Measurements from ENCODE around the gene SOBP. TPM values are rescaled to one million over a fixed set of nuclear protein-coding genes. Genes with fewer than 3 reads are reported as not detected.
"Not testable (repeated sequence)": the region's sequence is repeated elsewhere in the genome, so short reads cannot be mapped to it uniquely, and the experiment has no call there.

Gene SOBP
- total RNA-seq, 4 donors from 2014 or later = 0.15 to 3.8 (median 1.6) TPM

DNA sequence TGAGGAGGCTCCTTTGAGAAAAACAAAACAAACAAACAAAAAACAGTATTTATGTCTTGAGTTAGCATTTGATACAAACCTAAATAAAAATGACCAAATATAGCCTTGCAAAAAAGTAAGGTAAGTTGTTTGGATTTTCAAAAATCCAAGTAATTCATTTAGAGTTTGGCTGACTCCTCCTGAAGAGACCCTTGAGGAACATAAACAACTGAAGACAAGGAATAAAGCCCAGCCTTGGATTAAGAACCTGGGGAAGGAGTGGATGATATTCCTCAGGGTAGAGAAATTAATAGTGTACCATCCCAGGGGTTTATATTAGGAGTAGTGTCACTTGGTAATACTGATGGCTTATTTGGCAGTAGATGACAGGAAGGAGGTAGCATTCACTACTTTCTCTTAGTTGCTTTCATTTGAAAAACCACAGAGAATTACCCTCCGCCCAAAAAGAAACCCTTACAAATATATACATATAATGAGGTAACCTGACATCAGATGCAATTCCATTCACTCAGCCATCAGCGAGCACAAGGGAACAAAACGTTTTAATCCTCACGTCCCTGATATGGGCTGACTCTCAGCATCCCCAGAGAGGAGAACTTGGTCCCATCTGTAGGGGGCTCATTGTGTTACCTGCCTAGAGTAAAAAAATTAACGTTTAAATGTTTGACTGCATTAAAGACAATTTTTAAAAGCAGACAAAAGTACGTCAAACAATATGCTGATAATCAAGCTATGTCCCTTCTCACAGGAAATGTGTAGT is 57.0 kb downstream of the SOBP start:
- H3K27ac ChIP-seq = no peak overlapping the region
- no peaks in the 10 kb centered on the region for H3K27me3 ChIP-seq
- DNase-seq = no peak
- intact Hi-C loops (cut with DNase I) = no loop called here
- H3K36me3 ChIP-seq = no peaks in the 10 kb centered on the region
- no peak overlapping the region for H3K4me3 ChIP-seq
- WGBS, 2 donors = 60 to 68% methylated on average over 6 of the region's 6 CpGs
- no peaks in the 10 kb centered on the region for H3K4me1 ChIP-seq
- no peaks in the 10 kb centered on the region for H3K9me3 ChIP-seq
- TF ChIP-seq POLR2A (IDR thresholded peaks at IDR 0.05) = no peak
- TF ChIP-seq, protein P1, sequence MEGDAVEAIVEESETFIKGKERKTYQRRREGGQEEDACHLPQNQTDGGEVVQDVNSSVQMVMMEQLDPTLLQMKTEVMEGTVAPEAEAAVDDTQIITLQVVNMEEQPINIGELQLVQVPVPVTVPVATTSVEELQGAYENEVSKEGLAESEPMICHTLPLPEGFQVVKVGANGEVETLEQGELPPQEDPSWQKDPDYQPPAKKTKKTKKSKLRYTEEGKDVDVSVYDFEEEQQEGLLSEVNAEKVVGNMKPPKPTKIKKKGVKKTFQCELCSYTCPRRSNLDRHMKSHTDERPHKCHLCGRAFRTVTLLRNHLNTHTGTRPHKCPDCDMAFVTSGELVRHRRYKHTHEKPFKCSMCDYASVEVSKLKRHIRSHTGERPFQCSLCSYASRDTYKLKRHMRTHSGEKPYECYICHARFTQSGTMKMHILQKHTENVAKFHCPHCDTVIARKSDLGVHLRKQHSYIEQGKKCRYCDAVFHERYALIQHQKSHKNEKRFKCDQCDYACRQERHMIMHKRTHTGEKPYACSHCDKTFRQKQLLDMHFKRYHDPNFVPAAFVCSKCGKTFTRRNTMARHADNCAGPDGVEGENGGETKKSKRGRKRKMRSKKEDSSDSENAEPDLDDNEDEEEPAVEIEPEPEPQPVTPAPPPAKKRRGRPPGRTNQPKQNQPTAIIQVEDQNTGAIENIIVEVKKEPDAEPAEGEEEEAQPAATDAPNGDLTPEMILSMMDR (IDR thresholded peaks at IDR 0.05) = no peak

DNA sequence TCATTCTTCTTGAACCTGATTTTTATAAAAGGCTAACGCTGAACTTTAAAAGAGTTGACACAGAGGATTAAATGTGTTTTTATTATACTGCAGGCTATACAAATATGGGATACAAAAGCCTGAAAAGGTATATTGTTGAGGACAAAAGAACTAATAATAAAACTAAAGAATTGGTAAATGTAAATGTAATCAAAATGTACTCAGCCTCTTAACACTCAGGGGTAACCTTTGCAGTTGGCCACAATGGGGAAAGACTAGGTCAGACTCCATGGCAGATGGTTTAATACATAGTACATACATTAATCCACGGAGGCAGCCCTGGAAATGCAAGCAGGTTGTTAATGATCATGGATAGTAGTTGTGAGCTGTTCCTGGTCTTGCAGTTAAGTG is 57.5 kb downstream of the SOBP start:
- Histone ChIP-seq H3K4me3 (no peak overlapping the region), H3K4me1 (no peaks in the 10 kb centered on the region), H3K36me3 (no peaks in the 10 kb centered on the region), H3K27ac (no peak overlapping the region), H3K27me3 (no peaks in the 10 kb centered on the region), H3K9me3 (no peaks in the 10 kb centered on the region)
- WGBS, 2 donors = 21 to 47% methylated on average over 2 of the region's 2 CpGs
- intact Hi-C loops (cut with DNase I) = no loop called here
- TF ChIP-seq, protein P1 (IDR thresholded peaks at IDR 0.05) = no peak
- TF ChIP-seq POLR2A (IDR thresholded peaks at IDR 0.05) = no peak
- DNase-seq = no peak

DNA sequence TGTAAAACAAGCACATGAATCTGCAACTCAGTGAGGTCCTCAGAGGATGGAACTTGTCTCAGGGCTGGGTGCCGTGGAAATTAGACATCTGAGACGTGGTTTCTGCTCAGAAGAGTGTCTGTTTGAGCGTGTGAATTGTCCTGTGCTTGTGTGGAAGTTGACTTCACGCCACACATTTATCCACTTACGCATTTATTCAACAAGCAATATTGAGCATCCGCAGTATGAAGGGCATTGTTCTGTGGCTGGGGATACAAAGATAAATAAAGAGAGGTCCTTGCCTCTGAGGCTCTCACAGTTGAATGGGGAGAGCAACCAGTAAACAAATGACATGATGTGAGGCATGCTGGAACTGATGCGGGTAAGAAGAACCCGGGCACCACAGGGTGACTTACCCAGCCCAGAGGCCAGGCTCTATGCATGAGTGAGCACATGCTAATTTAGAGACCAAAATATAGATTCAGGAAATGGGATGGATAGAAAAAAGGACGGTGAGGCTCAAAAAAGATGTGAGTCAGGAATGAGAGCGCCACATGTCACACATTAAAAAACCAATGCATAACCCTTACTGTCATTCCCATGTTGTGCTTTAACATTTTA is 60.4 kb downstream of the SOBP start:
- no peak for DNase-seq

DNA sequence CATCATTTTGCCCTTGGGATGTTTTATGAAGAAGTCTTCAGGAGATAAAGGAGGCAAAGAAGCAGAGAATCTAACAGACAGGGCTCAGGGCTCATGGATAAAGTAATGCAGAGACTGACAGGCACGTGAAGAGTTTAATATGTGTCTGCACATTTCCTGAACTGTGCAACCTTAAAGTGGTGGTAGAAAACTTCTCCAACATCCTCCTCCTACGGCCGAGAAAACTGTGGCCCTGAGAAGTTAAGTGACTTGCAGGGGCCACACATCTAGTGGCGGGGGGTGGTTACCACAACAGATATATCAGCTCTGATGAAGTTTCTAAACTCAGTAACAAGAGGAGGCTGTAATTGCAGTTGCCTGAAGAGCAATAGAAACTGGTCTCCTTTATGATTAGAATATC is 61.0 kb downstream of the SOBP start:
- no peak for DNase-seq
- 77 to 80% methylated on average over 4 of the region's 4 CpGs for WGBS, 2 donors
- Histone ChIP-seq H3K4me3 (no peak overlapping the region), H3K27ac (no peak overlapping the region), H3K4me1 (no peaks in the 10 kb centered on the region), H3K36me3 (no peaks in the 10 kb centered on the region), H3K9me3 (no peaks in the 10 kb centered on the region), H3K27me3 (no peaks in the 10 kb centered on the region)
- TF ChIP-seq, protein P1 (IDR thresholded peaks at IDR 0.05) = no peak
- no peak for TF ChIP-seq POLR2A (IDR thresholded peaks at IDR 0.05)
- intact Hi-C loops (cut with DNase I) = no loop called here

More for the DNA sequence above, 60.4 kb downstream of the SOBP start:
- Histone ChIP-seq H3K4me1 (no peaks in the 10 kb centered on the region), H3K9me3 (no peaks in the 10 kb centered on the region), H3K27me3 (no peaks in the 10 kb centered on the region), H3K4me3 (no peak overlapping the region), H3K36me3 (no peaks in the 10 kb centered on the region), H3K27ac (no peak overlapping the region)
- TF ChIP-seq, protein P1 (IDR thresholded peaks at IDR 0.05) = no peak
- no peak for TF ChIP-seq POLR2A (IDR thresholded peaks at IDR 0.05)
- WGBS, 2 donors = 80 to 87% methylated on average over 10 of the region's 10 CpGs
- intact Hi-C loops (cut with DNase I) = no loop called here

DNA sequence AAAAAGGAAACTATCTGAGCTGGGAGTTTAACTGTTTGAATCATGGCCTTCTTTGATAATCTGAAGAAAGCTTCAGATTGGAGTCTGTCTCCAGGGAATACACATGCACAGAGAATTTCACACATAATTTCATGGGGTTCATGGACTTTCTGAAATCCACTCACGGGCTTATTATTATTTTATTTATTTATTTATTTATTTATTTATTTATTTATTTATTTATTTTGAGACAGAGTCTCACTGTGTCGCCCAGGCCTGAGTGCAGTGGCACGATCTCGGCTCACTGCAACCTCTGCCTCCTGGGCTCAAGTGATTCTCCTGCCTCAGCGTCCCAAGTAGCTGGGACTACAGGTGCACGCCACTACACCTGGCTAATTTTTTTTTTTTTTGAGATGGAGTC is 63.2 kb downstream of the SOBP start:
- DNase-seq; intact Hi-C loops (cut with DNase I); H3K27me3 ChIP-seq; H3K36me3 ChIP-seq; H3K9me3 ChIP-seq; H3K4me3 ChIP-seq; H3K27ac ChIP-seq; H3K4me1 ChIP-seq: not testable (repeated sequence)
- 86 to 96% methylated on average over 6 of the region's 6 CpGs for WGBS, 2 donors

Measured in esophagus squamous epithelium (tissue), 5 donors.